ENCODE results near the gene YPEL1.
"Not testable (repeated sequence)": the region's sequence is repeated elsewhere in the genome, so short reads cannot be mapped to it uniquely, and the experiment has no call there.

The YPEL1 gene

DNA sequence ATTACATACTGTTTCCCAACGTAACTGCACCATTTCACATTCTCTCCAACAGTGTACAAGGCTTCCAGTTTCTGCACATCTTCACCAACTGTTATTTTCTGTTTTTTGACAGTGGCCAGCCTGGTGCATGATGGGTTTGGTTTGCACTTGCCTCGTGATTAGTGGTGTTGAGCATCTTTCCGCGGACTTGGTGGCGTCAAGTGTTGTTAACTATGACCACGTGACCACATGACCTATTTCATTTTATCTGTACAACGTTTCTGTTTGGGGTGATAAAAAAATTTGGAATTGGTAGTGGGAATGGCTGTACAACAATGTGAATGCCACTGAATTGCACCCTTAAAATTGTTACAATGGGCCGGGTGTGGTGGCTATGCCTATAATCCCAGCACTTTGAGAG, 2.5 kb upstream of the YPEL1 start:
- H3K4me2 ChIP-seq = peak overlapping the region; percentile 54
- no peaks in the 10 kb centered on the region for H3K27me3 ChIP-seq
- no peak overlapping the region for H3K27ac ChIP-seq
- no peak overlapping the region for H3K4me3 ChIP-seq
- no peaks in the 10 kb centered on the region for H4K20me1 ChIP-seq
- 0 out of 2 replicates have a peak, but pooled peaks cover under 1% of the 10 kb centered on the region for H3K36me3 ChIP-seq
- peaks cover 77% of the 10 kb centered on the region for H3K4me1 ChIP-seq
- TF ChIP-seq Cebpa-rat (IDR thresholded peaks at IDR 0.05) = no peak
- H3K9ac ChIP-seq = no peak overlapping the region
- peaks cover 7% of the 10 kb centered on the region for H3K9me3 ChIP-seq

DNA sequence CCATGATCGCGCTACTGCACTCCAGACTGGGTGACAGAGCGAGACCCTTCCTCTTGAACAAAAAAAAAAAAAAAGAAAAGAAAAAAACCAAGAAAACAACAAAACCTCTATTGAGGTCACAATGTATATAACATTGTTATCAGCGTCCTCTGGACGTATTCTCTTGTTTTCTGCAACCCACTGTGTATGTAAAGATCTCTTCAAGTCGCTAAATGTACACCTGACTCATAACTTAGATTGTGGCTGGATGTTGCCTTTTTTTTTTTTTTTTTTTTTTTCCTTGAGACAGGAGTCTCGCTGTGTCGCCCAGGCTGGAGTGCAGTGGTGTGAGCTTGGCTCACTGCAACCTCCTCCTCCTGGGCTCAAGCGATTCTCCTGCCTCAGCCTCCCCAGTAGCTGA, 1.4 kb upstream of the YPEL1 start:
- Histone ChIP-seq H3K27me3 (no peaks in the 10 kb centered on the region), H3K9me3 (peaks cover 7% of the 10 kb centered on the region), H3K27ac (no peak overlapping the region), H3K4me2 (0 out of 2 replicates have a peak overlapping the region, but pooled peaks have one; percentile 54), H3K9ac (no peak overlapping the region), H4K20me1 (no peaks in the 10 kb centered on the region), H3K36me3 (peaks cover 9% of the 10 kb centered on the region), H3K4me1 (peaks cover 86% of the 10 kb centered on the region), H3K4me3 (no peak overlapping the region)
- no peak for TF ChIP-seq Cebpa-rat (IDR thresholded peaks at IDR 0.05)

DNA sequence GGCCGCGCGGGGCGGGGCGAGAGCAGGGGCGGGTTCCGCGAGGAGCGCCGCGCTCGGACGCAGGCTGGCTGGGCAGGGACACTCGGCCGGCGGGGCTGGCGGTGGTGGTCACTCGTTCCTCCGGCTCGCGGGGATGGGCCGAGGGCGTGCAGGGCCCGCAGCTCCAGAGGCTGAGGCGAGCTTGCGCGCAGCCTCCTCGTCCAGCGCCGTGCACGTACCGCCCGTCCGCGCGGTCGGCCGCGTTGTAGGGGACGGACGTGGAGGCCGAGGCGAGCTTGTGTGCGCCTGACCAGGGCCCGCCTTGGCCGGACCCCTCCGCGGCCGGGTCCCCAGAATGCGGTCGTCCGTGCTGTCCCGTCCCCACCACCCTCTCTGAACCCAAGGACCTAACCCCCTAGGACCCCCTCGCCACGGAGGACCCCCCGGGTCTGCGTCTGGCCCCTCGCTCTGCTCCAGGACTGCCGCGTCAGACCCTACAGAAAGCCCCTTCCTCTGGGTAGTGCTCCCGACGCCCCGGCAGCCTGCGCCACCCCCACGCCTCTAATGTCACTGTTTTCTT, 569 bp upstream of the YPEL1 start:
- Histone ChIP-seq H3K9me3 (peaks cover 7% of the 10 kb centered on the region), H3K4me3 (peak overlapping the region; percentile 76), H4K20me1 (peaks cover 7% of the 10 kb centered on the region; the same call in 1 of the 2 replicates), H3K4me2 (peak overlapping the region; percentile 63), H3K27me3 (no peaks in the 10 kb centered on the region), H3K9ac (no peak overlapping the region), H3K36me3 (peaks cover 16% of the 10 kb centered on the region), H3K27ac (peak overlapping the region; percentile 99), H3K4me1 (peaks cover 86% of the 10 kb centered on the region)
- TF ChIP-seq Cebpa-rat (IDR thresholded peaks at IDR 0.05) = no peak

DNA sequence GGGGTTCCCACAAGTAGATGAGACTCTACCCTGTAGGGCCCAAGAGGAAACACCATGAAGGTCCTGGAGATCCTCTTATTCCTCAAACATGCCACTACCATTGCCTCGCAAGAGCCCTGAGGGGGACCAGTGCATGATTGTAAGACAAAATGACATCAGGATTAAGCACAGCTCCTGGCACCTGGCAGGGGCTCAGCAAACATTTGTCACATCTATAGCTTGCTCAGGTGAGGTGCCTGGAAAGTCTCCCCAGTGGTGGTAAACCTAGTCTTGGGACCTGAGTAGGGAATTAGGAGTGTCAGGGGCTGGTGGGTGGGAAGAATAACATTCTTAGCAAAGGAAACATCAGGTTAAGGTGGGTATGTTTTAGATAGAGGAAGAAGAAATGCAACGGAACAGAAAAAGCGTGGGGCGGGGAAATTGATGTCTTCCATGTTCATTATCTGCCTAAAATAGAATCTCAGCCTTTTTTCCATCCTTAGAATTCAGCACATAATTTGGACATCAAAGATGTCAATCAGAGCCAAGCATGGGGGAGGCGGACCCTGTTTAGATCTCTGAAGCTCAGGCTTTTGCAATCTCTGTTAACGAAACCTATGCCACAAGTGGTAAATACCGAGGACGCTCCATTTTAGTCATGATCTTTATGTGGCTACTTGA, 924 bp downstream of the YPEL1 start:
- Histone ChIP-seq H3K4me2 (peak overlapping the region; percentile 89), H4K20me1 (peaks cover 18% of the 10 kb centered on the region; the same call in 1 of the 2 replicates), H3K9ac (peak overlapping the region; percentile 96), H3K9me3 (peaks cover 7% of the 10 kb centered on the region), H3K4me1 (peaks cover 84% of the 10 kb centered on the region), H3K4me3 (peak overlapping the region; percentile 76), H3K27ac (peak overlapping the region; percentile 99), H3K36me3 (peaks cover 31% of the 10 kb centered on the region), H3K27me3 (no peaks in the 10 kb centered on the region)
- no peak for TF ChIP-seq Cebpa-rat (IDR thresholded peaks at IDR 0.05)

GRCh38 chr22:21731503-21731902, 4.1 kb downstream of the YPEL1 start:
- Histone ChIP-seq H3K27me3 (no peaks in the 10 kb centered on the region), H4K20me1 (peaks cover 50% of the 10 kb centered on the region), H3K27ac (peak overlapping the region; percentile 47), H3K36me3 (peaks cover 53% of the 10 kb centered on the region), H3K4me3 (no peak overlapping the region), H3K4me1 (peaks cover 74% of the 10 kb centered on the region), H3K9ac (no peak overlapping the region), H3K4me2 (peak overlapping the region; percentile 29), H3K9me3 (peaks cover 5% of the 10 kb centered on the region)
- no peak for TF ChIP-seq Cebpa-rat (IDR thresholded peaks at IDR 0.05)

- Histone ChIP-seq H3K4me3 (no peak overlapping the region), H3K9ac (no peak overlapping the region), H3K4me2 (peak overlapping the region; percentile 29), H3K36me3 (peaks cover 60% of the 10 kb centered on the region), H3K27ac (peak overlapping the region; percentile 47; the same call in 1 of the 2 replicates), H3K4me1 (peaks cover 76% of the 10 kb centered on the region), H4K20me1 (peaks cover 58% of the 10 kb centered on the region), H3K9me3 (no peaks in the 10 kb centered on the region), H3K27me3 (no peaks in the 10 kb centered on the region)
- TF ChIP-seq Cebpa-rat (IDR thresholded peaks at IDR 0.05) = no peak
These were observed 4.9 kb downstream of the YPEL1 start for GRCh38 chr22:21730535-21731308.

DNA sequence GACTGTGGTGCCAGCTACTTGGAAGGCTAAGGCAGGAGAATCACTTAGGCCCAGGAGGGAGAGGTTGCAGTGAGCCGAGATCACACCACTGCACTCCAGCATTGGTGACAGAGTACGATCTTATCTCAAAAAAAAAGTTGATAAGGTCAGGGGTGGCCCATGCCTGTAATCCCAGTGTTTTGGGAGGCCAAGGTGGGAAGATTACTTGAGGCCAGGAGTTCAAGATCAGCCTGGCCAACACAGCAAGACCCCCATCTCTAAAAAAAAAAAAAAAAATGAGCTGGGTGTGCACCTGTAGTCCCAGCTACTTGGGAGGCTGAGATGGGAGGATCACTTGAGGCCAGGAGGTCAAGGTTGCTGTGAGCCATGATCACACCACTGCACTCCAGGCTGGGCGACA, 6.4 kb downstream of the YPEL1 start:
- H3K4me2 ChIP-seq, H3K27ac ChIP-seq, H3K9me3 ChIP-seq, H3K27me3 ChIP-seq, H3K4me3 ChIP-seq, H3K9ac ChIP-seq: not testable (repeated sequence)
- peaks cover 61% of the 10 kb centered on the region for H3K36me3 ChIP-seq
- peaks cover 86% of the 10 kb centered on the region for H3K4me1 ChIP-seq
- peaks cover 73% of the 10 kb centered on the region for H4K20me1 ChIP-seq

DNA sequence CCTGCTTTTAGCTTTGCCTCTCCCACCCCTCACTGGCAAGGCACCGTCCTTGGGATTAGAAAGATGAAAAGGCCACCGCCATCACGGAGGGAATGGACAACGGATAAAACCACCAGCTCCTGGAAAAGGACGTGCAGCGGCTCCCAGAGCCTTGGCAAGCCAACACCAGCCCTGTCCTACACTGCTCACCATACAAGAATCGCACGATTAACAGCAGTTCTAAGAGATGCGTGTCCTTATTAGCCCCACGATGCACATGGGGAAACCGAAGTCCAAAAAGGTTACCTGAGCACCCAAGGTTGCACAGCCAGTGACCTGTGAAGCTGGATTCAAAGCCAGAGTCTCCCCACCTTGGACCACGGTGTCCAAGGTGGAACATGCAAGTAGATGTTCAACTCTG, 7.3 kb downstream of the YPEL1 start:
- Histone ChIP-seq H3K9ac (peak overlapping the region; percentile 19; the same call in 1 of the 2 replicates), H3K27me3 (no peaks in the 10 kb centered on the region), H3K4me2 (peak overlapping the region; percentile 85; the same call in 1 of the 2 replicates), H4K20me1 (peaks cover 82% of the 10 kb centered on the region), H3K27ac (peak overlapping the region; percentile 48), H3K36me3 (peaks cover 69% of the 10 kb centered on the region), H3K9me3 (no peaks in the 10 kb centered on the region), H3K4me1 (peaks cover 86% of the 10 kb centered on the region), H3K4me3 (no peak overlapping the region)
- TF ChIP-seq Cebpa-rat (IDR thresholded peaks at IDR 0.05) = no peak

GRCh38 chr22:21727768-21728167, 7.8 kb downstream of the YPEL1 start:
- Histone ChIP-seq H3K4me2 (peak overlapping the region; percentile 85), H3K36me3 (peaks cover 71% of the 10 kb centered on the region), H3K27me3 (no peaks in the 10 kb centered on the region), H3K27ac (peak overlapping the region; percentile 48), H3K4me3 (no peak overlapping the region), H3K9ac (no peak overlapping the region), H3K9me3 (no peaks in the 10 kb centered on the region), H3K4me1 (peaks cover 86% of the 10 kb centered on the region), H4K20me1 (peaks cover 87% of the 10 kb centered on the region)
- no peak for TF ChIP-seq Cebpa-rat (IDR thresholded peaks at IDR 0.05)

GRCh38 chr22:21727159-21727558, 8.4 kb downstream of the YPEL1 start:
- Histone ChIP-seq H3K9me3 (no peaks in the 10 kb centered on the region), H4K20me1 (peaks cover 93% of the 10 kb centered on the region), H3K4me3 (no peak overlapping the region), H3K27me3 (no peaks in the 10 kb centered on the region), H3K9ac (0 out of 2 replicates have a peak overlapping the region, but pooled peaks have one; percentile 38), H3K36me3 (peaks cover 70% of the 10 kb centered on the region), H3K4me2 (peak overlapping the region; percentile 85), H3K4me1 (peaks cover 86% of the 10 kb centered on the region), H3K27ac (peak overlapping the region; percentile 48)
- TF ChIP-seq Cebpa-rat (IDR thresholded peaks at IDR 0.05) = no peak

All from BLaER1 (cell line).